ENCODE measurements around the gene IDH3B.

Gene IDH3B

DNA sequence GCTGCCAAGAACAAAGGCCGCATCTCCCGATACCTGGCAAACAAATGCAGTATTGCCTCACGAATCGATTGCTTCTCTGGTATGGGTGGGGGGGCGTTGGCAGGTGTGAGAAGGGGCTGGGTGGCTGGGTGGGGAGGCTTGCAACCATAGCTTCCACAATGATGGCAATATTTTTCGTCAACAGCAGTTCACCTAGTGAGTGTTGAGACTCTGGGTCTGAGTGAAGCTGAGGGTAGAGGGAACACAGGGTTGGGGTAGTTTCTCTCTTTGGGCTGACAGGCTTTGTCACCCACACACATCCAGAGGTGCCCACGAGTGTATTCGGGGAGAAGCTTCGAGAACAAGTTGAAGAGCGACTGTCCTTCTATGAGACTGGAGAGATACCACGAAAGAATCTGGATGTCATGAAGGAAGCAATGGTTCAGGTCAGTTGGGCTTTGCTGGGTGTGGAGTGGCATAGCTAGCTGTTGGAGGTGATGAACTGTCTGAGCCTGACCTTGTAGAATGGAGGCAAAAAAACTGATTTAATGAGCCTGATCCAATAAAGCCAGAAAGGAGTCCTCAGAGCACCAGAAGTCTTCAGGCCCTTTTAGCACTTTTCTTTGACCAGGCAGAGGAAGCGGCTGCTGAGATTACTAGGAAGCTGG is 7.4 kb downstream of the IDH3B start:
- DNase-seq (ENCODE audit: low read depth) = no peak

DNA sequence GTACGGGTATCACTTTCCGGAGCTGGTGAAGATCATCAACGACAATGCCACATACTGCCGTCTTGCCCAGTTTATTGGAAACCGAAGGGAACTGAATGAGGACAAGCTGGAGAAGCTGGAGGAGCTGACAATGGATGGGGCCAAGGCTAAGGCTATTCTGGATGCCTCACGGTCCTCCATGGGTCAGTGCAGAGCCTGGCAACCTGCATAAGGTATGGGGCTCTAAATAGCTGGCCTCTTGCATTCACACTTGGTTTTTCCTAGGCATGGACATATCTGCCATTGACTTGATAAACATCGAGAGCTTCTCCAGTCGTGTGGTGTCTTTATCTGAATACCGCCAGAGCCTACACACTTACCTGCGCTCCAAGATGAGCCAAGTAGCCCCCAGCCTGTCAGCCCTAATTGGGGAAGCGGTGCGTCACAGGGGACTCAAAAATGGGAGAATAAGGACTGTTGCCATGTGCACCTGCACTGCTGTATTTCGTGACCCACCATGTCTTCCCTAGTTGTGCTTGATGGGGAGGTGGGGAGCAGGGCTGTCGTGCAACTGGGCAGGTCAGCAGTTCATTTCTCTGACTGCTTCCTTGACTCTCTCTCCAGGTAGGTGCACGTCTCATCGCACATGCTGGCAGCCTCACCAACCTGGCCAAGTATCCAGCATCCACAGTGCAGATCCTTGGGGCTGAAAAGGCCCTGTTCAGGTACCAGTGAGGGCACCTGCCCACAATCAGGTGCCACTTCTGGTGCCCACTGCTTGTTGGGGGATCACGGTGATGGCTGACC is 8.5 kb downstream of the IDH3B start:
- DNase-seq (ENCODE audit: low read depth) = no peak

DNA sequence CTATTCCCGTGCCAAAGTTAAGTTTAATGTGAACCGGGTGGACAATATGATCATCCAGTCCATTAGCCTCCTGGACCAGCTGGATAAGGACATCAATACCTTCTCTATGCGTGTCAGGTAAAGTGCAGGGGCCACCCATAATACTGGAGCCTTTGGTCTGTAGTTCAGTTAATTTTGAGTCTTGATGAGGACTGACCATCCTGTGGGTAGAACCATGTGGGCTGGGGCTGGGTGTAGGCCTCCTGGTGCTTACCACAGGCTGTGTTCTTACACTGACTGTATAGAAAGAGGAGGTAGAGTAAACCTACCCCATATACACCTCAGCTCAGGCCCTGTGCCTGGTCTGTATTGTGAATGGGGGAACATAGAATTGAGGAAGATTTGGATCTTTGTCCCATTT is 9.2 kb downstream of the IDH3B start:
- no peak for DNase-seq (ENCODE audit: low read depth)

DNA sequence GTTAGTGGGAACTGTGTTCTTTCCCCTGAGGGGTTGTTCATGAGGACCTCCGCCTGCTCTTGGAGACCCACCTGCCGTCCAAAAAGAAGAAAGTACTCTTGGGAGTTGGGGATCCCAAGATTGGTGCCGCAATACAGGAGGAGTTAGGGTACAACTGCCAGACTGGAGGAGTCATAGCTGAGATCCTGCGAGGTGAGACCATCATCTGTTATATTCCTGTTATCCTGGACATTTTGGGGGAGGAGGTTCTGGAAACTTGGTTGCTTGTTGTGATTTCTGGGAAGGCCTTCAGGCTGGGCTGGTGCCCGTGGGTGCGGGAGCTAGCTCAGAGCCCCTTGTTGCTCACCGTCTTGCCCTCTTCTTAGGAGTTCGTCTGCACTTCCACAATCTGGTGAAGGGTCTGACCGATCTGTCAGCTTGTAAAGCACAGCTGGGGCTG is 9.6 kb downstream of the IDH3B start:
- DNase-seq (ENCODE audit: low read depth) = no peak

DNA sequence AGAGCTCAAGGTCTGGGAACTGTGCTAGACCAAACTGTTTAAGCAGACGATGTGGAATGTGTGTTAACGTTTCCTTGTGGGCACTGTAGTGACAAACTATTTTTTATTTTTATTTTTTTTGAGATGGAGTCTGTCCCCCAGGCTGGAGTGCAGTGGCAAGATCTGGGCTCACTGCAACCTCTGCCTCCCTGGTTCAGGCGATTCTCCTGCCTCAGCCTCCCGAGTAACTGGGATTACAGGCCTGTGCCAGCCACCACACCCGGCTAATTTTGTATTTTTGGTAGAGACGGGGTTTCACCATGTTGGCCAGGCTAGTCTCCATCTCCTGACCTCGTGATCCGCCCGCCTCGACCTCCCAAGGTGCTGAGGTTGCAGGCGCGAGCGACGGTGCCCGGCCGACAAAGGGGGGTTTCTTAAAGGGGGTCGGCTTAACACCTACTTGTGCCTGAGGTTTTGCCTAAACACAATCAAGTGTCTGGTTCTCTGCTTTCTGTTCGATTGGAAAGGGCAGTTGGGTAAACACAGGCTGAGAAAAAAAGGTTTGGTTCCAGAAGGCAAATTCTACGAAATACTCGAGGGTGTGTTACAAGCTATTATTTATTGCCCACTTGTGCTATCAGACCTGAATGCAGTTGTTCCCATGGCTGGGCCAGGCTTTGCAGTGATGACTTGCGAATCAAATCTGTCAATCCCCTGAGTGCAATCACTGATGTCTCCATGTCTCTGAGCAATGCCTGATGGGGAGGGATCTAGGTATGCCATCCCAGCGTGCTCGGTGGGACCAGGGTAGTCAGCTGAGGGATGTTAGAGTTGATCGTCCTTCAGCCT is 10.2 kb downstream of the IDH3B start:
- DNase-seq (ENCODE audit: low read depth) = no peak

DNA sequence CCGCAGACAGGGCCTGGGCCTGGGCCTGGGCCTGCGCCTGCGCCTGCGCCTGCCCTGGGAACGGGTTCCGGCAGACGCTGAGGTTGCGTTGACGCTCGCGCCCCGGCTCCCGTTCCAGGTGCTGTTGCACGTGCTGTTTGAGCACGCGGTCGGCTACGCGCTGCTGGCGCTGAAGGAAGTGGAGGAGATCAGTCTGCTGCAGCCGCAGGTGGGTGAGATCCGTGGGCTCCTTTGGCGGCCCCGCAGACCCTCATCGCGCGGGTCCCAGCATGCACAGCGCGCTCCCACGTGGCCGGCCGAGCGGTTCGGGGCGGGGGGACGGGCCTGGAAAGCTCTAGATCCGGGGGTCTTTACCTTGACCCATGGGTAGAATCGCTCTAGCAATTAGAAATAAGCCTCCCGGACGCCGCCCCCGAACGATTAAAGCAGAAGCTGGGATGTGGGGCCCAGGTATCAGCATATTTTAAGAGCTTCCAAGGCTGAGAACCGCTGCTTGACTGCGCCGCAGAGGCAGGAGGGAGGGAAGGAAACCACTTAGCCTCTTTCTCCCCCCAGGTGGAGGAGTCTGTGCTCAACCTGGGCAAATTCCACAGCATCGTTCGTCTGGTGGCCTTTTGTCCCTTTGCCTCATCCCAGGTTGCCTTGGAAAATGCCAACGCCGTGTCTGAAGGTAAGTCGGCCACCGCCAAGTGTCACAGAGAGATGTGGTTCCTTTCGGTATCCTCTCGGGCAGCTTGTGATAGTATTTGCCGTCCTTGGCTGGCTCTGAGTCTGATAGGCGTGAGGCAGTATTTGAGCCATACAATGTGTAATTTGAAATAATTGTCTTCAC is 11.1 kb downstream of the IDH3B start:
- no peak for DNase-seq (ENCODE audit: low read depth)

DNA sequence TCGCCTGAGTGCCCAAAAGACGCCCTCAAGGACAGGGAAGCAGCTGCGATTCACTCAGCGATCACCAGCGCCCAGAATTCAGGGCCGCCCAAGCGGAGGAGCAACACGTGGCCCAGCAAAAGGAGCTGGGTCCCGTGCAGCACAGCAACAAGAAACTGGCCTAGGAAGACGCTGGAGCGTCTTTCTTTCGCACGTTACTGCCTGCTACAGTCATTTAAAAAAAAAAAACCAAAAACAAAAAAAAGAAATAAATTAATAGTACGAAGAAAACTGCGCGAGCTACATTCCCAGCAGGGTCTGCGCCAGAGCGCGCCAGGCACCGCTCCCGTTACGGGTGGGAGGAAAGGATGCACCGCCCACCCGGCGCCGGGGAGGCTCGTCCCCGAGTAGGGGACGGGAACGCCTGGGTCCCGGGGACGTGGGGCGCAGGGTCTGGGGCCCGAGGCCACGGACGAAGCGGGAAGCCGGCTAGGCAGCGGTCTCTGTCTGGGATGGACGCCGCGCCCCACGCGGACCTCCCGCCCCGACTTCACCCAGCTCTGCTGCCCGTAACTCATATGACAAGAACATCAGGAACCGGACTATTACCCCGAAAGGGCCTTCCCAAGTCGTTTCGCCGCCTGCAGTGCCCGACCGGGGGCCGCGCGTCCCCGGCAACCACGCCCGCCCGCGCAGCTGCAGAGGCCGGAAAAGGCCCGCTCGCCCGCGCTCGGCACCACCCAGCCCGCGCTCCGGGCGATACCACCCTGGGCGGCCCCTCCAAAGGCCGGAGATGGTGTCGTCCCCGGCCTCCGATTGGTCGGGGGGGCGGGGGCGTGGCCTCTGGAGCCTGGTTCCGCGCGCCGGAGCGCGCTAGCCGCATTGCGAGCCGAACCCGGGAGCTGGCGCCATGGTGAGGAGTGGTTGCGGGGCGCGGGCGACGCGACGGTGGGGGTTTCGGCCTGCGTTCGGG is 12.0 kb downstream of the IDH3B start, which contains the start of gene NOP56:
NOP56 (plus strand) TSS at position 861 of the 952 bp plus-strand sequence; CDS start at position 890, 29 bp downstream.
- DNase-seq (ENCODE audit: low read depth) = peak; percentile 92

DNA sequence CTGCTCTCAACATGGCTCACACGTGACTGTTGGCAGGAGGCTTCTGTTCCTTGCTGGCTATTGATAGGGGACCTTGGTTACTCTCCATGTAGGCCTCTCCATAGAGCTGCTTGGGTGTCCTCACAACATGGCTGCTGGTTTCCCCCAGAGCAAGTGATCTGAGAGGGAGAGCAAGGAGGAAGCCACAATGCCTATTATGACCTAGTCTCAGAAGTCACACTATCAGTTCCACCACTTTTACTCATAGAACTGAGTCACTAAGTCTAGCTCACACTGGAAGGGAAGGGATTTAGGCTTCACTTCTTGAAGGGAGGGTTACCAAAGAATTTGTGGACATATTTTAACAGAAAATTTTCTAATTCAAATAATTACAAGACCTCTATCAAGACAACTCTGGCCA is 20.3 kb downstream of the IDH3B start:
- no peak for DNase-seq (ENCODE audit: low read depth)

DNA sequence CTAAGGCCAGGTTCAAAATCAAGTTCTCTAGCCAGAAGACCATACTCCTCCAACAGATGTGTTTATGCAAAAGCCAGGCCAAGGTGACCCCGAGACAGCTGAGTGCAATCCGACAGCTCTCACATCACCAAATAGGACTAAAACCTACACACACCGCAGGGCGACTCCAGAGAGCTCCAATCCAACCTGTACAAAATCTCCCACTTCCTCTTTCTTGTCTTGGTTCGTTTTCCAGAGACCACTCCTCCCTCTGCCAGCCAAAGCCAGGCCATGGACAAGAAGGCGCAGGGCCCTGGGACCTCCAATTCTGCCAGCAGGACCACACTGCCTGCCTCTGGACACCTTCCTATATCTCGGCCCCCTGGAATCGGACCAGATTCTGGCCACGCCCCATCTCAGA is 23.1 kb downstream of the IDH3B start:
- no peak for DNase-seq (ENCODE audit: low read depth)

DNA sequence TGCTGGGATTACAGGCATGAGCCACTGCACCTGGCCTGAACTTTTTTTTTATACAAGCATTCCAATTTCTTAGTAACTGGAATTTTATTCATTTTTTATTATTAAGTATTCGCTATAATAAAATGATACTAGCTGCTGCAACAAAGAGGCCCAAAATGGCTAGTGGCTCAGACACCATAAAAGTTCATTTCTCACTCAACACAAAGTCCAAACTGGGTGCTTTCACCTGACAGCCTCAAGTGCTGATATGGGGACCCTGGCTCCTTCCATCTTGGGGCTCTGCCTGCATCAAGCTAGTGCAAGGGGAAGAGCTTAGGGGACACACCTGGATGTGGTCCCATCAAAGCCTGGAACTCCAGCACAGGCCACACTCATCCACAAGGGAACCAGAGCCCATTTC is 23.8 kb downstream of the IDH3B start:
- DNase-seq (ENCODE audit: low read depth) = no peak

DNA sequence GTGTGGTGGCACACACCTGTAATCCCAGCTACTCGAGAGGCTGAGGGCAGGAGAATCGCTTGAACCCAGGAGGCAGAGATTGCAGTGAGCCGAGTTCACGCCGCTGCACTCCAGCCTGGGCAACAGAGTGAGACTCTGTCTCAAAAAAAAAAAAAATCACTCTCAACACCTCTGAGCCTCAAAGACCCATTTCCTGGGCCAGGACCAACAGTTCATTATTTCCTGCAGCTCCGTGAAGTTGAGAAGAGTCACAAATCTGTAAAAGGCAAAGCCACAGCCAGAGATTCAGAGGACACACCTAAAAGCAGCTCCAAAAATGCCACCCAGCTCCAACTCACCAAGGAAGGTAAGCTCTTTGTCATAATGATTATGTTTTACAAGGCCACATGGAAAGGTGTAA is 26.8 kb downstream of the IDH3B start:
- no peak for DNase-seq (ENCODE audit: low read depth)

DNA sequence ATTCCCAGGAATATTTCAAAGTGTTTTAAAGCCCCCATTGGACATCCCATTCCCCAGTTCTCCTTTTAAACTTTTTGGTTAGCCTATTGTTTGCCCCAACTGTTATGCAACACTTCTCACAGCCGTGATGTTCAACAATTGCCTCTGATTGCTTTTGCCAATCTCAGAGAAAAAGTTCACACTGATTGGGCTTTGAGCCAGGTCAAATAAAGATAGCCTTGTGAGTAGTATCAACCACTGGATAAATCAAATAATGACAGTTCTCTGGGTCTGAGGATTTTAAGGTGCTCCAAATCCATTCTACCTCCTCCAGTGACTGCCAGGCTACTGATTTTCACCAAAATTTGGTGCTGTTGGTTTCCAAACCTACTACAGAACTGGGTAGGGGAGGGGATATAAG is 30.6 kb downstream of the IDH3B start:
- DNase-seq (ENCODE audit: low read depth) = no peak

DNA sequence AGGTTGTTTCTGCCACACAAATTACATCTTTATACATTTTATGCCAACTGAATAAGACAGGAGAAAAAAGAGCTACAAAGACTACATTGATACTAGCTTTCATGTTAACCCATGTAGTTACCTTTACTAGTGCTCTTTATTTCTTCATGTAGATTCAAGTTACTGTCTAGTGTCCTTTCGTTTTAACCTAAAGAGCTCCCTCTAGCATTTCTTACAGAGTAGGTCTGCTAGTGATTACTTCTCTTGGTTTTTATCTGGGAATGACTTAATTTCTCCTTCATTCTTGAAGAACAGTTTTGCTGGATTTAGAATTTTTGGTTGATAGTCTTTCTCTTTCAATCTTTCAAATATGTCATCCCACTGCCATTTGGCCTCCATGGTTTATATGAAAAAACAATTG is 32.8 kb downstream of the IDH3B start:
- DNase-seq (ENCODE audit: low read depth) = no peak

DNA sequence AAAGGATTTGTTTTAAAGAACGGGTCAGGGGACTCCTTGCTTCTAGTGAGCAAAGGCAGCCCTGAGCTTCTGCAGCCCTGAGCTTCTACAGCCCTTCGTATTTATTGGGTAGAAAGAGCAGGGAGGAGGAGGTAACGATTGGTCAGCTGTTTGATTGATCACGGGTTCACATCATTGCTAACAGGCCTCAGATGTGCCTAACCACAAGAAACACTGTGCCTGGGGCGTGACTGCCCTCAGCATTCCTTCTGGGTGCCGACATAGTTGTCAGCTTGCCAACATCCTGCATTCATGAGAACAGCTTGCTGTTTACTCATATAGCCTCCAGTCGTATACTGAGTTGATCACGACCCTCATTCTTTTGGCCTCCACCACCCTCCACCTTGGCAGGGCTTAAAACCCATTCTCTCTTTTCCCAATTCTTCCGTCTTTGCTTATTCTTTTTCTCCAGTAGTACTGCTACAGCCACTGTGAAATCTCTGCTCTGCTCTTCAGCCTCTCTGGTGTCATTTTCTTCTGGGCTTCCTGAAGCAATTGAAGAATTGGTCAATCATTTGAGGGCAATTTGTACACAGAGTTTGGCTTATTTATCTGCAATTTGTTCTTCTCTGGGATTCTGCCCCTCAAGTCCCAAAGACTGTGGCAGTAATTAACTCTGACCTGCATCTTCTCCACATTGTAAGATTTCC is 37.0 kb downstream of the IDH3B start:
- no peak for DNase-seq (ENCODE audit: low read depth)

DNA sequence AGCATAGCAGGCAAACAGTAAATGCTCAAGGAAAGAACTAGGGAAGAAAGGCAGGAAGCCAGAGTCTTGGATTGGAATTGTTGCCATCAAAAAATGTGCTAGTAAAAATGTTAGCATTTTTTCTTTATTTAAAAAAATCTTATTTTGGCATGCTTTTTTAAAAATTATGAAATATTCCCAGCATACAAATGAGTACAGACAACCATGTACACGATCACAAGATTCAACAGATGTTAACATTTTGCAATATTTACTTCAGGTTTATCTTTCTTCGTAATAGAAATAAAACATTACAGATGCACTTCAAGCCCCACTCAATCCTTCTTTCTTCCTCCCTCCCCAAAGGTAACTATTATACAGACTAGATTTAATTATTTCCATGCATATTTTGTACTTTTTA is 39.0 kb downstream of the IDH3B start:
- no peak for DNase-seq (ENCODE audit: low read depth)

DNA sequence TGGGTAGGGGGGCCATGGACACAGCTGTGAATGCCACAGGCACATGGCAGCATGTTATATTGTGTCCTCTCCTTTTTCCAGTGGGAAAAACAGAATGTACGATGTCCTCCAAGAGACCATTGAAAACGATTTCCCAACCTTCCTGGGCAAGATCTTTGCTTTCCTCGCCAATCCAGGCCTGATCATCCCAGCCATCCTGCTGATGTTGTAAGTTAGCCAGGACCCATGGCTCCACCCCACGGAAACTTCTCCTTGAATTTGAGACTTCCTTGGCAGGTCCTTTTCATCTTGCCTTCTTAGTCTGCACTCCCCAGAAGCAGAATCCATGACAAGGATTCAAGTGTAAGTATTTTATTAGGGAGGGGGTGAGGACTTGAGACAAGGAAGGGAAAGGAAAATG is 39.8 kb downstream of the IDH3B start:
- no peak for DNase-seq (ENCODE audit: low read depth)

DNA sequence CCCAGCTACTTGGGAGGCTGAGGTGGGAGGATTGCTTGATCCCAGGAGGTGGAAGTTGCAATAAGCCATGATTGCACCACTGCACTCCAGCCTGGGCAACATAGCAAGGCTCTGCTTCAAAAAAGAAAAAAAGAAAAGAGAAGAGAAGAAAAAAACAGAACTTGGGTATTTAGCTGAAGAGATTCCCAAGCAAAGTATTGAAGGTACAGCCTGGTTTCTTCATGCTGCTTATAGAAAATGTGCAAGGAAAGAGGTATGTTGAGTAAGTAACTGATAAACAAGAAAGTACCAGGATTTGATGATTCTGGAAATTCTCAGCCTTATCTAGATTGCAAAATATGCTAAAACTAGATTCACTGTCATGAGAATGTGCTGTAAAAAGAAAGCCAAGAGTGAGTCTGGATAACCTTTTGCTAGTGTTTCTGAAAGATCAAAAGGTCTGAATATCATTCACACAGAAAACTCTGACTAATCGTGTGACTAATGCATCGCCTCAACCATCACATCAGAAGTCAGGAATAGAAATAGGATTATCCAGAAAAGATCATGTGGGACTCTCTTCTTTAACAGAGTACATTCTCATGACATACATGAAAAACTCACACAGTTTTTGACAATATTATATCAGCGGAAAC is 43.9 kb downstream of the IDH3B start:
- DNase-seq (ENCODE audit: low read depth) = no peak

DNA sequence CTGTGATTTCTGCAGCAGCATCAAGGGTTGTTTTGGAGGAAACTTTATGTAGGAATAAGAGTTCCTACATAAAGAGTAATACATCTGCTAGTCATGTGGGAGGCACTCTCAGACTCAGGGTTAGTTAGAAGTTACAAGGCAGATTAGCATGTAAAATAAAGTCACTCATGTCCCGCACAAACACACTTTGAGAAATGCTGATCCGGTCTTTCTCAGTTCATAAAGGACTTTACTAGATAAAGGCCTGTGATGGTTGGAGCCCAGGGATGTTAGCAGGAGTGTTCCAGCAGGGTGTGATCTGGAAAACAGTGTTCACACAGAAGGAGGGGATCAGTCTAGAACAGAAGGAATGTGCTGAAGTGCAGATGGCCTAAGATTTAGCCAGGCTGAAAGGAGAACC is 44.7 kb downstream of the IDH3B start:
- DNase-seq (ENCODE audit: low read depth) = no peak

DNA sequence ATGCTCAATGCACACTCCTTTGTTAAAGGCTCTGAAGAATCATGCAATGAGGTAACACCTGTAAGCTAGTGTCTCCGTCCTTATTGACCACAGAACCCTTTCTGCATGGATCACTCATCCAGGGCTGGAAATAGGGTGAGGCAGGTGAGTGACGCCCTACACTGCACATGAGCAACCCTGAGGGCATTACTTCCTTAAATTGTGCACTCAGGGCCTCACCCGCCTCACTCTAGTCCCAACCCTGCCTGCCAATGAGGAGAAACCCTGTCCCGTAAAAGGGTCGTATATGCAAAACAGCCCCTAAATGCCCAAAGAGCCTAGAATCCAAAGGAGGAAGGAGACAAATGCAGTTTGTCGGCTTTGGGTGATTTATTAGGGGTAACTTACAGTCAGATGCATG is 45.2 kb downstream of the IDH3B start:
- no peak for DNase-seq (ENCODE audit: low read depth)
